WI38 (cell line): ENCODE results near the gene CYP26B1.

Experiments used
- H3K4me3 ChIP-seq: 2 replicates; pipeline ENCODE4 v1.5.1; 2011; ENCODE audit warnings: low read depth, mild to moderate bottlenecking, control low read depth, low read length
- CTCF ChIP-seq: IDR thresholded peaks from 2 replicates; pipeline ENCODE4 v1.5.1; 2012; ENCODE audit warnings: low read depth, mild to moderate bottlenecking, control low read depth, low read length

Gene CYP26B1

GRCh38 chr2:72112981-72113846, 34.4 kb downstream of the CYP26B1 start:
- TF ChIP-seq CTCF, result no peak
- H3K4me3 ChIP-seq, result no peak overlapping the region

- no peak for TF ChIP-seq CTCF
- H3K4me3 ChIP-seq, result no peak overlapping the region
These were observed 35.3 kb downstream of the CYP26B1 start for GRCh38 chr2:72112401-72112800.

- TF ChIP-seq CTCF, result no peak
- no peak overlapping the region for H3K4me3 ChIP-seq
These were observed 36.6 kb downstream of the CYP26B1 start for GRCh38 chr2:72111061-72111460.

- H3K4me3 ChIP-seq, result no peak overlapping the region
- TF ChIP-seq CTCF, result no peak
These were observed 37.8 kb downstream of the CYP26B1 start for GRCh38 chr2:72109904-72110303.

GRCh38 chr2:72109291-72109690, 38.4 kb downstream of the CYP26B1 start:
- H3K4me3 ChIP-seq, result no peak overlapping the region
- no peak for TF ChIP-seq CTCF

- no peak overlapping the region for H3K4me3 ChIP-seq
These were observed 39.5 kb downstream of the CYP26B1 start for GRCh38 chr2:72108121-72108520.

More at GRCh38 chr2:72108121-72108520, 39.5 kb downstream of the CYP26B1 start:
- no peak for TF ChIP-seq CTCF
